HG03521 (cell line): ENCODE data around the gene HCAR1.
A peak's percentile ranks its signal among the peaks of the same experiment; 100 is the strongest.
"Not testable (repeated sequence)": the region's sequence is repeated elsewhere in the genome, so short reads cannot be mapped to it uniquely, and the experiment has no call there.

Source experiments
- ATAC-seq: cut with Tn5 transposase; IDR thresholded peaks from one replicate; pipeline ENCODE4 v1.9.1; 2021; ENCODE audit warnings: mild to moderate bottlenecking, moderate library complexity; ENCODE audit not compliant: unreplicated experiment

The HCAR1 gene

GRCh38 chr12:122730215-122731014 is at the start of gene HCAR1:
HCAR1 (minus strand) TSS chr12:122730844; CDS start chr12:122730339, 505 bp downstream.
- ATAC-seq = no peak

- no peak for ATAC-seq
These were observed 26.9 kb upstream of the HCAR1 start for GRCh38 chr12:122757568-122757967.

- ATAC-seq = no peak
These were observed 24.1 kb upstream of the HCAR1 start for GRCh38 chr12:122754790-122755189.

- ATAC-seq = no peak
These were observed 22.6 kb upstream of the HCAR1 start for GRCh38 chr12:122753319-122753650.

- ATAC-seq = peak; percentile 93
These were observed 22.0 kb upstream of the HCAR1 start, which contains the start of gene DENR for GRCh38 chr12:122752464-122753318. DENR (plus strand) TSS chr12:122752824; CDS start chr12:122753702, 878 bp downstream.

GRCh38 chr12:122750781-122751515 is 20.3 kb upstream of the HCAR1 start:
- not testable (repeated sequence) for ATAC-seq

- no peak for ATAC-seq
These were observed 19.1 kb upstream of the HCAR1 start for GRCh38 chr12:122749569-122750332.

- no peak for ATAC-seq
These were observed 16.8 kb upstream of the HCAR1 start for GRCh38 chr12:122747224-122748135.

- ATAC-seq = no peak
These were observed 13.4 kb upstream of the HCAR1 start for GRCh38 chr12:122743895-122744525.

GRCh38 chr12:122740351-122740750 is 9.7 kb upstream of the HCAR1 start:
- no peak for ATAC-seq

GRCh38 chr12:122738571-122738970 is 7.9 kb upstream of the HCAR1 start:
- ATAC-seq = no peak

GRCh38 chr12:122732611-122733010 is 2.0 kb upstream of the HCAR1 start:
- ATAC-seq = no peak

- no peak for ATAC-seq
These were observed 1.5 kb upstream of the HCAR1 start for GRCh38 chr12:122732170-122732569.

GRCh38 chr12:122729583-122730214 is 945 bp downstream of the HCAR1 start:
- ATAC-seq = no peak

- ATAC-seq = no peak
These were observed 4.5 kb downstream of the HCAR1 start for GRCh38 chr12:122726080-122726558.

GRCh38 chr12:122725452-122726079 is 5.1 kb downstream of the HCAR1 start:
- no peak for ATAC-seq

GRCh38 chr12:122724641-122725243 is 5.9 kb downstream of the HCAR1 start:
- ATAC-seq = no peak
